Measurements from ENCODE around the gene XPO6. TPM values are rescaled to one million over a fixed set of nuclear protein-coding genes. Genes with fewer than 3 reads are reported as not detected.
A peak's percentile ranks its signal among the peaks of the same experiment; 100 is the strongest.

The XPO6 gene
- total and polyA plus RNA-seq, 2 of the 13 experiments (the other 11 are each of a cell fraction or from before 2014, with no cell fraction given), result 109 to 129 TPM

DNA sequence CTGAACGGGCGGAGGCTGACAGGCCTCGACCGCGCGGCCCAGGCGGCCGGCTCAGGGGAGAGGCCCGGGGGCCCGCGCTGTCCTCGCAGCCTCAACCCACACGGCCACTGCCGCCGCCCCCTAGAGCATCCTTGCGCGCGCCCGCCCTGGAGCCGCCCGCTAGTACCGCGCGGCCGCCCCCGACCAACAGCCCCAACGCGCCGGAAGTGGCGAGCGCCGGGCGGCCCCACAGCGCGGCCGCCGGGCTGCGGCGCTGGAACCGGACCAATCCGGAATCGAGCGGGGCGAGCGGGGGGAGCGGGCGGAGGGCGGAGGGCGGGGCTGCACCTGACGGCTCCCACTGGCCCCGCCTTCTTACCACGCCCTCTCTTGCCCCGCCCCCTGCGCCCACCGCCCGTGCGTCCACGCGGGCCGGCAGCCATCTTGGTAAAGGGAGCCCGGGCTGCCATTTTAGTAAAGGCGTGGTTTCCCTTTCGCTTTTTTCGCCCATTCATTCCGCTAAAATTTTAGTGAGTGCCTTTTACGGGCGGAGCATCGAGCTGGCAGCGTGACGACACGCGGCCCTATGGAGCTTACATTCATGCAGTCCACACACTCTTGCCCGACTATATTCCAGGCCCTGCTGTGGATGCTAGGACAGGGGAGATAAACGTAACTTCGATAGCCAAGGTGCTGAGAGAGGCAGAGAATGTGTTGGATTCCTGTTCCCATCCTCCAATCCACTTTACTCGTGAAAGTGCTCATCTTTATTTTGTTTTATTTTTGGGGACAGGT lies at the start of gene XPO6 (continued):
- TF ChIP-seq, protein P1, sequence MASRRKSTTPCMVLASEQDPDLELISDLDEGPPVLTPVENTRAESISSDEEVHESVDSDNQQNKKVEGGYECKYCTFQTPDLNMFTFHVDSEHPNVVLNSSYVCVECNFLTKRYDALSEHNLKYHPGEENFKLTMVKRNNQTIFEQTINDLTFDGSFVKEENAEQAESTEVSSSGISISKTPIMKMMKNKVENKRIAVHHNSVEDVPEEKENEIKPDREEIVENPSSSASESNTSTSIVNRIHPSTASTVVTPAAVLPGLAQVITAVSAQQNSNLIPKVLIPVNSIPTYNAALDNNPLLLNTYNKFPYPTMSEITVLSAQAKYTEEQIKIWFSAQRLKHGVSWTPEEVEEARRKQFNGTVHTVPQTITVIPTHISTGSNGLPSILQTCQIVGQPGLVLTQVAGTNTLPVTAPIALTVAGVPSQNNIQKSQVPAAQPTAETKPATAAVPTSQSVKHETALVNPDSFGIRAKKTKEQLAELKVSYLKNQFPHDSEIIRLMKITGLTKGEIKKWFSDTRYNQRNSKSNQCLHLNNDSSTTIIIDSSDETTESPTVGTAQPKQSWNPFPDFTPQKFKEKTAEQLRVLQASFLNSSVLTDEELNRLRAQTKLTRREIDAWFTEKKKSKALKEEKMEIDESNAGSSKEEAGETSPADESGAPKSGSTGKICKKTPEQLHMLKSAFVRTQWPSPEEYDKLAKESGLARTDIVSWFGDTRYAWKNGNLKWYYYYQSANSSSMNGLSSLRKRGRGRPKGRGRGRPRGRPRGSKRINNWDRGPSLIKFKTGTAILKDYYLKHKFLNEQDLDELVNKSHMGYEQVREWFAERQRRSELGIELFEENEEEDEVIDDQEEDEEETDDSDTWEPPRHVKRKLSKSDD (CRISPR knock-in tag; IDR thresholded peaks at IDR 0.05; ENCODE audit: low read depth), result peak; percentile 99
- TF ChIP-seq ZIK1 (CRISPR knock-in tag; IDR thresholded peaks at IDR 0.05; ENCODE audit: borderline replicate concordance, low read depth) (no peak), RNF2 (conservative IDR thresholded peaks at IDR 0.05; ENCODE audit: low read depth) (0 out of 2 replicates have a peak, but pooled peaks have one; percentile 30), ZNF136 (CRISPR knock-in tag; IDR thresholded peaks at IDR 0.05; ENCODE audit: low read depth) (no peak; the same call in 1 of the 2 replicates), ZNF331 (CRISPR knock-in tag; IDR thresholded peaks at IDR 0.05) (peak; percentile 81), HNRNPL (IDR thresholded peaks at IDR 0.05; ENCODE audit: low read depth, low read length) (no peak), ZNF720 (CRISPR knock-in tag; IDR thresholded peaks at IDR 0.05) (no peak), ZFX (CRISPR knock-in tag; IDR thresholded peaks at IDR 0.05; ENCODE audit: low read depth) (peak; percentile 82), HOXA7 (CRISPR knock-in tag; IDR thresholded peaks at IDR 0.05) (no peak), KDM3A (CRISPR knock-in tag; IDR thresholded peaks at IDR 0.05; ENCODE audit: low read depth) (peak; percentile 83), ZMAT3 (CRISPR knock-in tag; conservative IDR thresholded peaks at IDR 0.05) (no peak), ZNF205 (CRISPR knock-in tag; IDR thresholded peaks at IDR 0.05) (peak; percentile 88), RARG (CRISPR knock-in tag; IDR thresholded peaks at IDR 0.05; ENCODE audit: low read depth) (peak; percentile 95; the same call in 1 of the 2 replicates), GTF2F1 (IDR thresholded peaks at IDR 0.05; ENCODE audit: low read length) (no peak), EED (CRISPR knock-in tag; IDR thresholded peaks at IDR 0.05) (no peak), SAP130 (CRISPR knock-in tag; IDR thresholded peaks at IDR 0.05; ENCODE audit: low read depth) (peak; percentile 98), DMAP1 (CRISPR knock-in tag; IDR thresholded peaks at IDR 0.05) (peak; percentile 86), DNMT1 (CRISPR knock-in tag; IDR thresholded peaks at IDR 0.05) (no peak; the same call in 1 of the 2 replicates), CC2D1A (CRISPR knock-in tag; IDR thresholded peaks at IDR 0.05) (no peak), ZNF230 (CRISPR knock-in tag; IDR thresholded peaks at IDR 0.05) (peak; percentile 95), ZNF569 (CRISPR knock-in tag; IDR thresholded peaks at IDR 0.05; ENCODE audit: borderline replicate concordance) (no peak)
- TF ChIP-seq, protein P2, sequence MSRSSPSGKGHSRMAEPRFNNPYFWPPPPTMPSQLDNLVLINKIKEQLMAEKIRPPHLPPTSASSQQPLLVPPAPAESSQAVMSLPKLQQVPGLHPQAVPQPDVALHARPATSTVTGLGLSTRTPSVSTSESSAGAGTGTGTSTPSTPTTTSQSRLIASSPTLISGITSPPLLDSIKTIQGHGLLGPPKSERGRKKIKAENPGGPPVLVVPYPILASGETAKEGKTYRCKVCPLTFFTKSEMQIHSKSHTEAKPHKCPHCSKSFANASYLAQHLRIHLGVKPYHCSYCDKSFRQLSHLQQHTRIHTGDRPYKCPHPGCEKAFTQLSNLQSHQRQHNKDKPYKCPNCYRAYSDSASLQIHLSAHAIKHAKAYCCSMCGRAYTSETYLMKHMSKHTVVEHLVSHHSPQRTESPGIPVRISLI (CRISPR knock-in tag; IDR thresholded peaks at IDR 0.05; ENCODE audit: borderline replicate concordance), result peak; percentile 32; the same call in 1 of the 2 replicates
- TF ChIP-seq, protein P3, sequence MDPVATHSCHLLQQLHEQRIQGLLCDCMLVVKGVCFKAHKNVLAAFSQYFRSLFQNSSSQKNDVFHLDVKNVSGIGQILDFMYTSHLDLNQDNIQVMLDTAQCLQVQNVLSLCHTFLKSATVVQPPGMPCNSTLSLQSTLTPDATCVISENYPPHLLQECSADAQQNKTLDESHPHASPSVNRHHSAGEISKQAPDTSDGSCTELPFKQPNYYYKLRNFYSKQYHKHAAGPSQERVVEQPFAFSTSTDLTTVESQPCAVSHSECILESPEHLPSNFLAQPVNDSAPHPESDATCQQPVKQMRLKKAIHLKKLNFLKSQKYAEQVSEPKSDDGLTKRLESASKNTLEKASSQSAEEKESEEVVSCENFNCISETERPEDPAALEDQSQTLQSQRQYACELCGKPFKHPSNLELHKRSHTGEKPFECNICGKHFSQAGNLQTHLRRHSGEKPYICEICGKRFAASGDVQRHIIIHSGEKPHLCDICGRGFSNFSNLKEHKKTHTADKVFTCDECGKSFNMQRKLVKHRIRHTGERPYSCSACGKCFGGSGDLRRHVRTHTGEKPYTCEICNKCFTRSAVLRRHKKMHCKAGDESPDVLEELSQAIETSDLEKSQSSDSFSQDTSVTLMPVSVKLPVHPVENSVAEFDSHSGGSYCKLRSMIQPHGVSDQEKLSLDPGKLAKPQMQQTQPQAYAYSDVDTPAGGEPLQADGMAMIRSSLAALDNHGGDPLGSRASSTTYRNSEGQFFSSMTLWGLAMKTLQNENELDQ (CRISPR knock-in tag; IDR thresholded peaks at IDR 0.05; ENCODE audit: borderline replicate concordance), result no peak
